ENCODE measurements around the gene MRPS27. TPM values are rescaled to one million over a fixed set of nuclear protein-coding genes. Genes with fewer than 3 reads are reported as not detected.

MRPS27 gene
- total RNA-seq, 1 donor from 2014 or later = 28.2 TPM

DNA sequence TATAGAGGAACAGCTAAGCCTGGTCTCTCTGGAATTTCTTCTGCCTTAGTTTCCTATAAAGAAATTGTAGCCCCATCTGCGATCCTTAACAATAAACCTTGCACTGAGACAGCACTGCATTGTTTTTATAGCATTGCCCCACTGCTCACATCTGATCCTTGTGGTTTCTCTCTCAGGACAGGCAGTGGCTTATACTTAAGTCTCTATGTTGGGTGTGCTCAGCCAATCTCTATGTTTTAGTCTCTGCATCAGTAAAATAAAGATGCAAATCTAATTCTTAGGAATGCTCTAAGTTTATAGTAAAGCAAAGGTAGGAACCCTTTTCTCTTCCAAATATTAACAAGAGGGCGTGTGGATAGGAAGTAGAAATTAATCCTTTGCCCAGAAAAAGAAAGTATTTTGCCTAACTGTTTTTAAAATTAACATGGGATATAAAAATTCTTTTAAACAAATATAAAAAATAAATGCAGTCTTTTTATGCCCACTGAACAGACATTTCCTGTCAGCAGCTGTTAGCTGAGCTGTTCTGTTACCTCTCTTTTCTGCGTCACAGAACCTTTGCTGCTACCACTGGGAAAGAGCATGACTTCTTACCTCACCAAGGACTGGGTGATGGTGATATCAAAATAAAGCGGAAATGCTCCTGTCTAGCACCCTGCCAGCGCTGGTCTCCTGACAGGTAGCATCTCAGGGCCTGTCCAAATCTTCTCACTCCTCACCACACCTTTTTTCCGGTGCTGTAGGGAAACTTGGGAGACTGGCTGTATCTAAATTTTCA, 29.5 kb downstream of the MRPS27 start:
- Histone ChIP-seq H3K27me3 (no peaks in the 10 kb centered on the region), H3K27ac (peak overlapping the region in 1 of 2 donors; percentile 39), H3K36me3 (no peaks in the 10 kb centered on the region), H3K4me1 (peaks cover 4 to 11% of the 10 kb centered on the region in 2 donors), H3K4me3 (no peak overlapping the region), H3K9me3 (no peaks in the 10 kb centered on the region)
- no peak for DNase-seq (ENCODE audit: low spot score in 2 of 2)
- intact Hi-C loops (cut with DNase I) = no loop called here
- no peak for TF ChIP-seq CTCF (IDR thresholded peaks at IDR 0.05)

- Histone ChIP-seq H3K4me1 (peaks cover 2 to 10% of the 10 kb centered on the region in 2 donors), H3K36me3 (no peaks in the 10 kb centered on the region), H3K27me3 (no peaks in the 10 kb centered on the region), H3K4me3 (no peak overlapping the region), H3K27ac (peak overlapping the region in 1 of 2 donors; percentile 1), H3K9me3 (no peaks in the 10 kb centered on the region)
- no peak for TF ChIP-seq CTCF (IDR thresholded peaks at IDR 0.05)
- DNase-seq (ENCODE audit: low spot score in 2 of 2) = no peak
- intact Hi-C loops (cut with DNase I) = no loop called here
Measured at GRCh38 chr5:72288924-72289323, 31.1 kb downstream of the MRPS27 start.

DNA sequence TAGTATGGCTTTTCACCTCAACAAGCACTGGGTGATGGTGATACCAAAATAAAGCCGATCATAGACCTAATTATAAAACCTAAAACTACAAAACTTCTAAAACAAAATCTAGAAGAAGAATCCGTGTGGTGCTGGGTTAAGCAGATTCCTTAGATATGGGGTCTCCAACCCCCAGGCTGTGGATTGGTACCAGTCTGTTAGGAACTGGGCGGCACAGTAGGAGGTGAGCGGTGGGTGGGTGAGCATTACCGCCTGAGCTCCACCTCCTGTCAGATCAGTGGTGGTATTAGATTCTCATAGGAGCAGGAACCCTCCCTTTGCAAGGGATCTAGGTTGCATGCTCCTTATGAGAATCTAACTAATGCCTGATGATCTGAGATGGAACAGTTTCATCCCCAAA, 33.2 kb downstream of the MRPS27 start:
- Histone ChIP-seq H3K4me1 (peaks cover 0 to 20% of the 10 kb centered on the region in 2 donors), H3K27ac (no peak overlapping the region), H3K9me3 (no peaks in the 10 kb centered on the region), H3K36me3 (no peaks in the 10 kb centered on the region), H3K4me3 (no peak overlapping the region), H3K27me3 (no peaks in the 10 kb centered on the region)
- DNase-seq (ENCODE audit: low spot score in 2 of 2) = no peak
- intact Hi-C loops (cut with DNase I) = no loop called here
- no peak for TF ChIP-seq CTCF (IDR thresholded peaks at IDR 0.05)

DNA sequence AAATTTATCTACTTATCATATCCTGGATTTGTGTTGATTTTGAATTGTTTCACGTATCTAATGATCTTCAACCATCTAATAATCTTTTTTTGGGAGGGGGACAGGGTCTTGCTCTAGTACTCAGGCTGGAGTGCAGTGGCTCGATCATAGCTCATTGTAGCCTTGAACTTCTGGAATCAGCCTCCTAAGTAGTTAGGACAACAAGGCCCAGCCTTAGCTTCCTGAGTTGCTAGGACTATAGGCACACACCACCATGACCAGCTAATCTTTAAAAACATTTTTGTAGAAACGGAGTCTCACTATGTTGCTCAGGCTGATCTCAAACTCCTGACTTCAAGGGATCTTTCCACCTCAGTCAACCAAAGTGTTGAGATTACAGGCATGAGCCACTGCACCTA, 34.6 kb downstream of the MRPS27 start:
- intact Hi-C loops (cut with DNase I) = no loop called here

GRCh38 chr5:72284559-72285423, 35.2 kb downstream of the MRPS27 start:
- Histone ChIP-seq H3K36me3 (no peaks in the 10 kb centered on the region), H3K9me3 (no peaks in the 10 kb centered on the region), H3K4me1 (peaks cover 0 to 30% of the 10 kb centered on the region in 2 donors), H3K27me3 (no peaks in the 10 kb centered on the region), H3K4me3 (no peak overlapping the region), H3K27ac (no peak overlapping the region)
- no peak for DNase-seq (ENCODE audit: low spot score in 2 of 2)
- no peak for TF ChIP-seq CTCF (IDR thresholded peaks at IDR 0.05)
- intact Hi-C loops (cut with DNase I) = no loop called here

More for the DNA sequence above, 34.6 kb downstream of the MRPS27 start:
- TF ChIP-seq CTCF (IDR thresholded peaks at IDR 0.05) = no peak
- Histone ChIP-seq H3K27ac (no peak overlapping the region), H3K4me3 (no peak overlapping the region), H3K27me3 (no peaks in the 10 kb centered on the region), H3K4me1 (peaks cover 0 to 26% of the 10 kb centered on the region in 2 donors), H3K36me3 (no peaks in the 10 kb centered on the region), H3K9me3 (no peaks in the 10 kb centered on the region)
- DNase-seq (ENCODE audit: low spot score in 2 of 2) = no peak

Data from ascending aorta (tissue), 2 donors.